LNCaP clone FGC (cell line): ENCODE data around the gene RPS6KB2.

Experiments used
- DNase-seq: peaks from one replicate; pipeline ENCODE4 v3.0.0-alpha.2; 2011; ENCODE audit warnings: low read depth
- H3K4me3 ChIP-seq: 2 replicates; pipeline ENCODE4 v1.5.1; 2011; ENCODE audit warnings: mild to moderate bottlenecking, low read depth, low read length, control low read depth
- TF ChIP-seq, protein P1 (sequence below): IDR thresholded peaks from 2 replicates; pipeline ENCODE4 v1.5.1; 2012; ENCODE audit warnings: mild to moderate bottlenecking; ENCODE audit not compliant: control insufficient read depth, insufficient read depth; ENCODE audit errors: extremely low read depth

The RPS6KB2 gene

DNA sequence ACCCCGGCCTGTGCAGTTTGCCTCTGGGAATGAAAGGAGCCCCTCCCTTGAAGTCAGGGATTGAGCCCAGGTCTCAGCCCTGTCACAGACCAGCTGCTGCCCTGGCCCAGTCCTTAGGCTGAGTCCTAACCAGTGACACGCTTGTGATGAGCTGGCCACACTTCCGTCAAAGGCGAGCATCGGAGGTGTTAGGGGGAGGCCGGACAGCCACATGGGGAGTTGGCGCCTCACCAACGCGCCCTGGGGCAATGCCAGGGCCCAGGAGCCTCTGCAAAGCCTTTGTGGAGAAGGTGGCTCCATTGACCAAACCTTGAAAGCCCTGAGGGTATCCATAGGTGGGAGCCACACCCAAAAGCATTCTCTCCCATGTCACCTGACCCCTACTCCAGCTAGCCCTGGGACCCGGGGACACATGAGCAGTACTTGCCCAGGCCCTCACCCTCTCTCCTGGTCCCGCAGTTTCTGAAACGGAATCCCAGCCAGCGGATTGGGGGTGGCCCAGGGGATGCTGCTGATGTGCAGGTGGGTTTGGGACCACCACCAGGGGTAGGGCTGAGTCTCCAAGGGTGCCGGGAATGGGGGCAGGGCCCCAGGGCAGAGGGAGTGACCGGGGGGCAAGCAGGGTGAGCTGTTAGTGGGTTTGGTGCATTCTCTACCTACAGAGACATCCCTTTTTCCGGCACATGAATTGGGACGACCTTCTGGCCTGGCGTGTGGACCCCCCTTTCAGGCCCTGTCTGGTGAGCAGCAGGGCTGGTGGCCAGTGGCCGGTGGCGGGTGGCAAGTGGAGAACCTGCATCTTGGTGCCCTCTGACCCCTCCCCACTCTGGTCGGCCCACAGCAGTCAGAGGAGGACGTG lies 5.5 kb downstream of the RPS6KB2 start:
- no peak overlapping the region for H3K4me3 ChIP-seq
- no peak for DNase-seq
- TF ChIP-seq, protein P1, sequence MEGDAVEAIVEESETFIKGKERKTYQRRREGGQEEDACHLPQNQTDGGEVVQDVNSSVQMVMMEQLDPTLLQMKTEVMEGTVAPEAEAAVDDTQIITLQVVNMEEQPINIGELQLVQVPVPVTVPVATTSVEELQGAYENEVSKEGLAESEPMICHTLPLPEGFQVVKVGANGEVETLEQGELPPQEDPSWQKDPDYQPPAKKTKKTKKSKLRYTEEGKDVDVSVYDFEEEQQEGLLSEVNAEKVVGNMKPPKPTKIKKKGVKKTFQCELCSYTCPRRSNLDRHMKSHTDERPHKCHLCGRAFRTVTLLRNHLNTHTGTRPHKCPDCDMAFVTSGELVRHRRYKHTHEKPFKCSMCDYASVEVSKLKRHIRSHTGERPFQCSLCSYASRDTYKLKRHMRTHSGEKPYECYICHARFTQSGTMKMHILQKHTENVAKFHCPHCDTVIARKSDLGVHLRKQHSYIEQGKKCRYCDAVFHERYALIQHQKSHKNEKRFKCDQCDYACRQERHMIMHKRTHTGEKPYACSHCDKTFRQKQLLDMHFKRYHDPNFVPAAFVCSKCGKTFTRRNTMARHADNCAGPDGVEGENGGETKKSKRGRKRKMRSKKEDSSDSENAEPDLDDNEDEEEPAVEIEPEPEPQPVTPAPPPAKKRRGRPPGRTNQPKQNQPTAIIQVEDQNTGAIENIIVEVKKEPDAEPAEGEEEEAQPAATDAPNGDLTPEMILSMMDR = no peak

DNA sequence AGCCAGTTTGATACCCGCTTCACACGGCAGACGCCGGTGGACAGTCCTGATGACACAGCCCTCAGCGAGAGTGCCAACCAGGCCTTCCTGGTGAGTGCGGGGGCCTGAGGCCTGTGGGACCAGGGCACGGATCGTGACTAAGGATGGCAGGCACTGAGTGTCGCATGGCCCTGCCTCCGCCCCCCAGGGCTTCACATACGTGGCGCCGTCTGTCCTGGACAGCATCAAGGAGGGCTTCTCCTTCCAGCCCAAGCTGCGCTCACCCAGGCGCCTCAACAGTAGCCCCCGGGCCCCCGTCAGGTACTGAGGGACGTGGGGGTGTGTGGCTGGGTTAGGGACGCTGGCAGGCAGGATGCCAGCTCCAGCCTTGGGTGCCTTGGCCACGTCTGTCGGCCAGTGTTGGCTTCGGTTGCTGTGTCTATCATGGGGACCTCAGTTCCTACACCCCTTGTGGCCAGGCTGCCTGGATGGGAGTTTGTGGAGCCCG lies 6.1 kb downstream of the RPS6KB2 start:
- no peak for DNase-seq
- no peak overlapping the region for H3K4me3 ChIP-seq
- TF ChIP-seq, protein P1 = no peak

DNA sequence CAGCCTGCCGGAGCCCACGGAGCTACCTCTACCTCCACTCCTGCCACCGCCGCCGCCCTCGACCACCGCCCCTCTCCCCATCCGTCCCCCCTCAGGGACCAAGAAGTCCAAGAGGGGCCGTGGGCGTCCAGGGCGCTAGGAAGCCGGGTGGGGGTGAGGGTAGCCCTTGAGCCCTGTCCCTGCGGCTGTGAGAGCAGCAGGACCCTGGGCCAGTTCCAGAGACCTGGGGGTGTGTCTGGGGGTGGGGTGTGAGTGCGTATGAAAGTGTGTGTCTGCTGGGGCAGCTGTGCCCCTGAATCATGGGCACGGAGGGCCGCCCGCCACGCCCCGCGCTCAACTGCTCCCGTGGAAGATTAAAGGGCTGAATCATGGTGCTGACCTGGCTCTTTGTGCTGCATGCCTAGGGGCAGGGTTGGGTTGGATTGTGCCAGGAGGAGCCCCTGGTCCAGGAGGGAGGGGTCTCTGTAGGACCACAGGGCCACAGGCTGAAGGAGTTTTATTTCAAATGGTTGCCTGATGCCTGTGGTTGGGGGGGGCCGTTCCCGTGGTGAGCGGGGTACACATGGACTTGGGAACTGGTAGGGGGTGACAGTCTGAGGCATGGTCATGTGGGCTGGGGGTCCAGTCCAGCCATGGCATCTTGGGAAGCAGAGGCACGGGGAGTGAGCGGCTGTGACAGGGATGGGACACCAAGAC lies 6.9 kb downstream of the RPS6KB2 start:
- DNase-seq = no peak
- no peak overlapping the region for H3K4me3 ChIP-seq
- TF ChIP-seq, protein P1 = no peak

DNA sequence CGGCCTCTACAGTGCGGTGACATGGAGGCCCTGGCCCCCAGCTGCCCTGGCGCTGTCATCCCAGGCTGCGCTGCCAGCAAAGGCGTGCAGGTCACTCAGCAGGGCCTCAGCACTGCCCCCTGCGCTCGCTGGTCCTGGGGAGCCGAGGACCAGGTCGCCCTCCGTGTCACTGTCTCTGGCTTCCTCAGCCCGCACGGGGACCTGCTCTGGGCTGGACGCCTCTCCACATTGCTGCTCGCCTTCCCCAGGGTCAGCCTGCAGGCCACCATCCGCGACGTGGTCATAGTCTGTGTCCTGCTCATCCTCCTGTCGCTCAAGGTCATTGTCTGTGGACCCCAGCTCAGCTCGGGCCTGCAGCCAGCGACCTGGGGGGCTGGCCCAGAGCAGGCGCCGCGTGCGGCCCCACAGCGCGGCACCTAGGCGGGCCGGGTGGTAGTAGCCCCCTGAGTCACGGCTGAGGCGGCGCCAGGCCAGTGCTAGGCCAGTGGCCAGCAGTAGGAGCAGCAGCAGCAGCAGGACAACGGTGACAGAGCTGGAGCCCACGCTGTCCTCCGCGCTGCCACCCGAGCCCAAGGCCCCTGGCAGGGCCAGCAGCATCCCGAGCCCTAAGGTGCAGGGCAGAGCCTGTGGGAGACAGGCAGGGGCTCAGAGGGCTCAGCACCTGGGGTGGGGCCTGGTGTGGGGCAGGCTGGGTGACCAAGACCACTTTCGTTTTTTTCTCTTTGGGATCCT lies 7.6 kb downstream of the RPS6KB2 start:
- TF ChIP-seq, protein P1 = no peak
- no peak overlapping the region for H3K4me3 ChIP-seq
- no peak for DNase-seq

DNA sequence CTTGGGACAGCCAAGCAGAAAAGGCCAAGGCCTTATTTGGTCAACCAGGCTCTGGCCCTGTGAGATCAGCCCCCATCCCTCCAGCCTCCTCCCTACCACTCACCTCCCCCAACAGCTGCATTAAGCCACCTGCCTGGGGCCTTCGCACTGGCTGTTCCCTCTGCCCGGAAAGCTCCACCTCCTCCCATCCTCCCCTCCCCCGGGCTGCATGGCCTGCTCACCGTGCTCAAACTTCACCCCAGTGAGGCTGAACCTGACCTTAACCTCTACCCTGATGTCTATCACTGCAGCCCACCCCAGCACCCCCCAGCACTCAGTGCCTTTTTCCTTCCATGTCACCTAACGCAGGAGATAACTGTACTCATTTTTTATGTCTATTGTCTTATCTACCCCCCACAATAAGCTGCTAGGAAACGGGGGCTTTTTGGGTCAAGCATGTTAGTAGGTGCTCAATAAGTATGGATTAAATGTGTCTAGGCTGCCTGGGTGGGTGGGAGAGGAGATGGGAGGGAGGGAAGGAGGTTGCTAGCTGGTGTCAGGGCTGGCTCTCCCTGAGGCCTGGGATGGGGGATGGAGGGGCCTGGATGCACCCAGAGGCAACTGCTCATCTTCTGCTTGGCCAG lies 8.3 kb downstream of the RPS6KB2 start:
- TF ChIP-seq, protein P1 = no peak
- DNase-seq = no peak
- H3K4me3 ChIP-seq = no peak overlapping the region

DNA sequence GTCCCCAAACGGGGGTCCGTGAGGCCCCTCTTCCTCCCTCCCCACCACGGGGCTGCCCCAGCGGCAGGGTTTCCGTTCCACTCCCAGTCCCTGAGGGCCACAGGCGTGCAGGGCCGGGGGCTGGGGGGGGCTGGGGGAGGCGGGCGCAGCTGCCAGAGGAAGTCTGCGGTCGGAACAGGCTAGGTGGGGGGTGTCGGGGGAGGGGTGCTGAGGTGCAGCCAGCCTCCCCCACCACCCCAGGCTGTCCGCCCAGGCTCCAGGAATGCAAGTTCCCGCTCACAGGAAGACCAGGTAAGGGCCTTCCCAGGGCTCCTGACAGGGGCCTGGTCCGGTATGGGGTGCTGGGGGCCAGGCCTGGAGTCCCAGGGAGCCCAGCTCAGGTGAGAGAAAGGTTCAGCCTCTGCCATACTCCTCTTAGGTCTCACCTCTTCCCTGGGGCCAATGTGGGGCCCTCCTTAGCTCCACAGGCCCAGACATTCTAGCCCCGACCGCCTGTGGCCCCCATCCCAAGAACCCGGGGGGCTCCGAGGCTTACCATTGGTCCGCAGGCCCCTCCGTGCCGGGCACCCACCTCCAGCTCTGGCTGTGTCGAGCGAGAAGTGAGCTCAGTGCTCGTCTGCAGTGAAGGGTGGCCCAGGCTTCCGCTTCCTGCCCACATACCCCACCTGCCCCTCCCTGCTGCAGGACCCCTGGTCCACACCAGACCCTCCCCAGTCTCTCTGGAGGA lies 9.0 kb downstream of the RPS6KB2 start, which contains the start of gene PTPRCAP:
PTPRCAP (minus strand) TSS at position 601 of the 727 bp plus-strand sequence; CDS start at position 538, 63 bp downstream.
- TF ChIP-seq, protein P1 = no peak
- DNase-seq = no peak
- no peak within 1 kb of the TSS for H3K4me3 ChIP-seq
